ENCODE data around the gene PSD2.

PSD2 gene

GRCh38 chr5:139811274-139811607 lies 15.6 kb downstream of the PSD2 start:
- no peak for DNase-seq (ENCODE audit: low spot score)

- DNase-seq (ENCODE audit: low spot score), result no peak
These were observed 16.7 kb downstream of the PSD2 start for GRCh38 chr5:139812323-139812722.

GRCh38 chr5:139812836-139813805 lies 17.5 kb downstream of the PSD2 start:
- no peak for DNase-seq (ENCODE audit: low spot score)

GRCh38 chr5:139814191-139814601 lies 18.6 kb downstream of the PSD2 start:
- no peak for DNase-seq (ENCODE audit: low spot score)

- DNase-seq (ENCODE audit: low spot score), result no peak
These were observed 19.2 kb downstream of the PSD2 start for GRCh38 chr5:139814704-139815280.

- no peak for DNase-seq (ENCODE audit: low spot score)
These were observed 21.0 kb downstream of the PSD2 start for GRCh38 chr5:139816566-139816965.

- DNase-seq (ENCODE audit: low spot score), result no peak
These were observed 21.8 kb downstream of the PSD2 start for GRCh38 chr5:139817362-139817761.

- DNase-seq (ENCODE audit: low spot score), result no peak
These were observed 22.4 kb downstream of the PSD2 start for GRCh38 chr5:139817970-139818369.

GRCh38 chr5:139820130-139820529 lies 24.5 kb downstream of the PSD2 start:
- no peak for DNase-seq (ENCODE audit: low spot score)

- DNase-seq (ENCODE audit: low spot score), result no peak
These were observed 25.0 kb downstream of the PSD2 start for GRCh38 chr5:139820606-139821005.

- no peak for DNase-seq (ENCODE audit: low spot score)
These were observed 26.4 kb downstream of the PSD2 start for GRCh38 chr5:139821806-139822552.

- DNase-seq (ENCODE audit: low spot score), result no peak
These were observed 27.2 kb downstream of the PSD2 start for GRCh38 chr5:139822553-139823425.

- DNase-seq (ENCODE audit: low spot score), result no peak
These were observed 28.2 kb downstream of the PSD2 start for GRCh38 chr5:139823757-139824355.

GRCh38 chr5:139825690-139826089 lies 30.1 kb downstream of the PSD2 start:
- DNase-seq (ENCODE audit: low spot score), result no peak

GRCh38 chr5:139828207-139828895 lies 32.7 kb downstream of the PSD2 start:
- no peak for DNase-seq (ENCODE audit: low spot score)

GRCh38 chr5:139829471-139829870 lies 33.9 kb downstream of the PSD2 start:
- DNase-seq (ENCODE audit: low spot score), result no peak

- no peak for DNase-seq (ENCODE audit: low spot score)
These were observed 36.0 kb downstream of the PSD2 start for GRCh38 chr5:139831624-139832023.

- DNase-seq (ENCODE audit: low spot score), result no peak
These were observed 37.9 kb downstream of the PSD2 start for GRCh38 chr5:139833525-139833924.

GRCh38 chr5:139835656-139836055 lies 40.0 kb downstream of the PSD2 start:
- DNase-seq (ENCODE audit: low spot score), result no peak

GRCh38 chr5:139836469-139837208 lies 41.0 kb downstream of the PSD2 start:
- no peak for DNase-seq (ENCODE audit: low spot score)

Data from germinal center (tissue), 1 donor.